Medulla oblongata (tissue), 1 donor: Measurements from ENCODE around the gene DHCR7.

Experiments
- DNase-seq: peaks from one replicate; pipeline ENCODE4 v3.0.0-alpha.2; 2015; ENCODE audit errors: extremely low spot score

DHCR7 gene

DNA sequence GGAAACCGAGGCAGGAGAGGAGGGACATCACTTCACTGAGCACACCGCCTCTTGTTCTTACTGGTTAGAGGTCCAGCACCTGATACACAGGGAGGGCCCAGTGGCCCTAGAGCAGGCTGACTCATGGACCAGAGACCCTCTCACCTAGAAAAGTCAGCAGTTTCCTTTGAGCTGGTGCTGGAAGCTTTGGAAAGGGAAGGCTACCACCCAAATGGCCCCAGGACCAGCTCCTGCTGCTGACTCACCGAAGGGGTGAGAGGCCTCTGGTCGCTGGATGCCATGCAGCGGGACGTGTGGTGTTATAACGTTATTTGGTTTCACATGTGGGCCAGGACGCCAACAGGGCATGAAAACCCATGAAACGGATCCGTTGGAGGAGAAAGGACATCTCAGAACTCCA lies 8.6 kb upstream of the DHCR7 start:
- DNase-seq: no peak

DNA sequence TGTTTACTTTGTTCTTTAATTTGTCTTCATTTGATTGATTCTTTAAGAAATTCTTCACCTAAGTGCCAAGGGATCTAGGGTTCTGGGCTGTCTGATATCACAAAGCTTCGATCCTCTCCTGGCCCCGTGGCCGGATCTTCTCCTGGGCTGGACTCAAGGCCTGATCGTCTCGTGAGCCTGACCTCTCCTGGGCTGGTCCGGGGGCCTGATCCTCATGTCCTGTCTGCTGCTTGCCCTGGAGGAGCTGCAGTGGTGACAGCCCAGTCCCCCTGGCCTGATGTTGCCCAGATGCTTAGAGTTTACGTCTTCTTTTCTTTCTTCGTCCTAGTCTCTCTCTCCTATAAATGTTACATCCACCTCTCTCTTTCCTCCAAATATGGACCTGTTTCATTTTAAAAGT lies 8.1 kb upstream of the DHCR7 start:
- DNase-seq: no peak

DNA sequence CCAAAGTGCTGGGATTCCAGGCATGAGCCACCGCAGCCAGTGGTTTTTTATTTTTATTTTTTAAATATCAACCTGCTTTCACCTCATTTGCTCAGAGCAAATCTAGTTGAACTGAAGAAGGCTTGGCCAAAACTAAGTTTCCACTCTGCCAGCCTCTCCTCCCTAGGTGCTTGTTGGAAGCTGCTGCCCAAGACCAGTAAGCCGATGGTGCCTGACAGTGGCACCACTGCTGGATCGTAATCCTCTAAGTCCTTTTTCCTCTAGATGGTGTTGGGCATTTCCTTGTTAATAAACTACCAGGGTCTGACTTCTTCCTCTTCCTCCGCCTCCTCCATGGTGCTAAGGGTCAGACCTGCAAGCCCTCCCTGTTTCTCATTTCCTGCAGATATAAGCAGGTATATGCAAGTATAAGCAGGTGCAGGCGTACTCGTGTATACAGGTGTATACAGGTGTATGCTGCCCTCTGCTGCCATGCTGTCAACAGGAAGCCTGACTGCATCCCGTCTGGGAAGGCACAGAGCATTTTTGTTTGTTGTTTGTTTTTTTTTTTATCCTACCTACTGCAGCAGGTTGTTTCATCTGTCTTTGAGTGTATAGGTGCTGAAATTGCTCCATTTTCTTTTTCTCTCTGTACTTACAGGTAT lies 6.4 kb upstream of the DHCR7 start:
- no peak for DNase-seq

DNA sequence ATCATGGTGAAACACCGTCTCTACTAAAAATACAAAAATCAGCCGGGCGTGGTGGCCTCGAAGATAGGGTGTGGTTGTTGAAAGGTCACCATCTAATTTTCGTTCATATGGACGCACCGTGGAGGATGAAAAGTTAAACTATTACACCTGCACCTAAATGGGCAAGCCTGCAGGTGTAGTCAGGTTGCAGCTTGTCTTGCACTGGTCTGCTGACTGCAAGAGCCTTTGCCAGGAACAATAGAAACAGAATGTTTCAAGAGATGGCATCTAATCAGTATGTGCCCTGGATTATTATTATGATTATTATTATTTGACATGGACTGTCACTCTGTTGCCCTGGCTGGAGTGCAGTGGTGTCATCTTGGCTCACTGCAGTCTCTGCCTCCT lies 5.7 kb upstream of the DHCR7 start:
- DNase-seq: no peak

DNA sequence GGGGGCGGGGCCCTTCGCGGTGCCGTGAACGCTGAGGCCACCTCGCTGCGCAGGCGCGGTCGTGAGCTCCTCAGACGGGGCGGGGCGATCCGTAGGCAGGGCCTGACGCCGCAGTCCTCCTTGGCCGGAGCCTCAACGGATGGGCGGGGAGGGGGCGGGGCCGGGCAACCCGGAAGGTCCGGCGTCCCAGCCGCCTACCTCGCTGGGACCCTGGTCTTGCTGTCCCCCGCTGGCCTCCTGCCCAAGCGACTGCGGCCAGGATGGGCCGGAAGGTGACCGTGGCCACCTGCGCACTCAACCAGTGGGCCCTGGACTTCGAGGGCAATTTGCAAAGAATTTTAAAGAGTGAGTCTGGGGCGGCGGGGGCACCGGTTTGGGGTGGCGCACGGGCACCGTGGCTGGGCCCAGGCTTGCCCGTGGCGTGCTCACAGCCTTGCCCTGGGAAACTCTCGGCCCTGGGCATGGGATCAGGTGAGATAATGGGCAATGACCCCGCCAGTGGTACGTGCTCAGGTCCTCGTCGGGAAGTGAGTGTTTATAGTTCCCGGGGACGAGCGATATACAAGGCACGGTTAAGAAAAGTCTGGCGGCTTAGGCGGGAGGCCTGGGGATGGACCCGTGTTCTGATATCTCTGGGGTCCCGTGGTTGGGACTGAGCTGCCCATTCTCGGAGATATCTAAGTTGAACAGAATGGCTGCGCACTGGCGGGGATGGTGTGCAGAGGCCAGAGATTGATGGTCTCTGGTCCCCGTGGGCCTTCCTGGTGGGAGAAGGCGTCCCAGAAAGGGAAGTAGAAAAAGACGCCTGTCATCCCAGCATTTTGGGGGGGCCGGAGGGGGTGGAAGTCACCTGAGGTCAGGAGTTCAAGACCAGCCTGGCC lies 5.1 kb upstream of the DHCR7 start, which contains the start of gene NADSYN1:
TSS of gene NADSYN1 (plus strand) at position 167 of the 881 bp plus-strand sequence. CDS start at position 261, 94 bp downstream.
- peak; percentile 96 for DNase-seq

DNA sequence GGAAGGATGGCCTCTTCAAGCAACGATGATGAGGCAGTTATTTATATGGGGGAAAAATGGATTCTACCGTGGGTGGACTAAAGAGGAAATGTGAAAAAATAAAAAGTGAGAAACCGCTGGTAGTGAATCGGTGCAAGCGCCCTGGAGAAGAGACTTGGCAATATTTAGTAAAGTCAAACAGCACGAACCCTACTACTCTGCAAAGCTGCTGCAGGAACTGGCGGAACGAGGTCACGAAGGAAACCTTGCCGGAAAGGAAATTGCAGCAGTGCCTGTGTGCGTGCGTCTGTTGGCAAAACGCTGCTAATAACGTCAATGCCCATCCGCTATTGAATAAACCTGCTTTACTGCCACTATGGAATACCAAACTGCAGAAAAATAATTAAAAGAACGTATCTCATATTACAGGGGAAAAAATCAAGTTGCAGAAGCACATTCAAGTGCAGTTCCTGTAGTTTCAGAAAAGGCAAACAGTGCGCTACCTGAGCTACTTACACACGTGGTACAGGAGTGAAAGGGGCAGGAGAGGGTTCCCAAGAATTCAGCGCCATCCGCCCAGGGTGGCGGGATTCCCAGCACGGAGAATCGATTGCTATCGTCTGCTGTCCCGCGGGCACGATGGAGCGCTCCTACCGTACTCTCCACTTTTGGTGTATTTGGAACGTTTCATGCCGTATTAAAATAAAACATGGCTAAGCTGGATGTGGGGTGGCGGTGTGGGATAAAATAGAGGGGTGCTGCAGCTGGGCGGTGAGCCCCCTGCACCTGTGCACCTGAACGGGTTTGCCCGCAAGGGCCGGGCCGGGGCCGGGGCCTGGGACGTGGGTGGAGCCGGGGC lies 4.2 kb upstream of the DHCR7 start:
- peak; percentile 64 for DNase-seq

DNA sequence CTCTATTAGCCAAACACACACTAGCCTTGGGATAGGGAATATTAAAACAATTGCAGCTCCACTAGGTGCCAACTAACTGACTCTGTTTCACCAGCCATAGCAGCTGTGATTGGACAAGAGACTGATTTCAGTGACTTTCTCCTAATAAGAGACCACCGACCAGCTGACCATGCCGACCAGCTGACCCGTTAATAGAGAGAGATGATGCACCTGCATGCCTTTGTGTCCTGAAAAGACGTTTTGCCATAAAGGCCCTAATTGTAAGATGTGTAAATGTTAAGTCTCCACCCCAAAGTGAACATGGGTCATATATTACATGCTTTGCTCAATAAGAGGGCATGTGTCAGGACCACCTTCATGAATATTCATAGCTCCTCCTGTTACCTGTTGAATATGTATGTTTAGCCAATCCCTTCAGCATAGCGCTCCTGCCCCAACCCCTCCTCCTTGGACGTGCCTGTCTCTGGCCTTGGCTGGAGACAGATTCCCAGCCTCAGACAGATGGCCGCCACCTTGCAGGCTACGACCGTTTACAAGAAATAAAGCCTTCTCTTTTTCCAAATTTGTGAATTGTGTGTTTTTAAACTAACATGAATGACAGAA lies 3.5 kb upstream of the DHCR7 start:
- DNase-seq: no peak

DNA sequence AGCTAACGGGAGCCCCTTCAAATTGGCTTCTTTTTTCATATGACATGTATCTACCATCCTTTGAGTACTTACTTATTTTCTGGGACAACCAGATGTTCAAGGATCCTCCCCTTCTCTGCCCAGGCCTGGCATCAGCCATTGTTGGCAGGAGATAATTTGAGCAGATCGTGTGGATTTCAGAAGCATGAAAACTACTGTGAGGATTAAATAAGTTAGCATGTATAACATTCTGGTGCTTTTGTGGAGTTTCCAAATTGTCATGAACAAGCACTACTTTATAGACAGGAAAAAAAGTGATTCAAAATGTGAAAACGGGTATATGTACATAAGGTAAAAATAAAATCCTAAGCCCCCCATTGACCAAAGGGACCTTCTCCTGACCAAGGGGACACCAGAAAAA lies 2.7 kb upstream of the DHCR7 start:
- DNase-seq: peak; percentile 15

DNA sequence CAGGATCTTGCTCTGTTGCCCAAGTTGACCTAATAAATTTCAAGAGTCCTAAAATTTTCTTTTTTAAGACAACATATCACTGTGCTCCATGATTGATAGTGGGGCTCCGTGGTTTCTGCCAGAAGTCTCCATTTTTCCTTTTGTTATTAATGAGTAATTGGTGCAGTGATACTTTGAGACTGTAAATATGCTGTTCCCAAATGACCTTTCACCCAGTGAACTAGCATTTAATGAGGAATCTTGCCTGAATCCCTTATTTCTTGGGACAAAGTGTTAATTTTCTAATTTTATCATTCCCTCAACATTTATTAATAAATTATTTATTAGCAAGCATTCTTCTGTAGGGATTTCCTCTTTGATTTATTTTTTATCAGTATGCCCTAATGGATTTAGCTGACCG lies 2.3 kb upstream of the DHCR7 start:
- DNase-seq: no peak

DNA sequence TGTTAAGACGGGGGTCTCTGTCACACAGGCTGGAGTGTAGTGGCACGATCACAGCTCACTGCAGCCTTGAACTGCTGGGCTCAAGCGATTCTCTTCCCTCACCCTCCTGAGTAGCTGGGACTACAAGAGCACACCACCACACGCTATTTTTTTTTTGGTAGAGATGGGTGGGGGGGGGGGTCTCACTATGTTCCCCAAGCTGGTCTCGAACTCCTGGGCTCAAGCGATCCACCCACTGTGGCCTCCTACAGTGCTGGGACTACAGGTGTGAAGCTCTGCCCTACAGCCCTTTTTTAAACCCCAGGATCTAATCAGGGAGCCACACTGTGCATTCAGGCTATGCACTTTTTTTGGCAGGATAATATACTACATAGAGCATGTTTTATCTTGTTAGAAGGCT lies 1.4 kb upstream of the DHCR7 start:
- no peak for DNase-seq

DNA sequence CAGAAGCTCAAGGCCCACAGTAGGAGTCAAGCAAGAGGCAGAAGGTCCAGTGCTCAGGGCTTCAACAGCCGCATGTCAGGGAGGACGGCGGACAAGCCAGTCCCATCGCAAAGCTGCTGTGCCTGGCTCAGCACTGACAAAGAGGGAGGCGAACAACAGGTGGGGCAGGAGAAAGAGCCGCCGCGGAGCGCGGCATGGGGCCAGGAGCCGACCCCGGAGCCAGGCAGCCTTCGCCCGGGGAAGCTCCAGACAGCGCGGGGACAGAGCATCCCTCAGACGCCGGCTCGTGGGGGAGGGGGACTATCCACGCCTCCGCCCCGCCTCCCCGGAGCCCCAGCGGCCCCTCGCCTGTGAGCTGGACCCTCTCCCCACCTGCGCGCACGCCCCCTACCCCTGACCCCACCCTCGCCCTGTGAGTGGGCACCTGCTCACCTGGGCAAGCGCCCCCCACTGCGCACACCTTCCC lies 369 bp downstream of the DHCR7 start:
- DNase-seq: peak; percentile 17

DNA sequence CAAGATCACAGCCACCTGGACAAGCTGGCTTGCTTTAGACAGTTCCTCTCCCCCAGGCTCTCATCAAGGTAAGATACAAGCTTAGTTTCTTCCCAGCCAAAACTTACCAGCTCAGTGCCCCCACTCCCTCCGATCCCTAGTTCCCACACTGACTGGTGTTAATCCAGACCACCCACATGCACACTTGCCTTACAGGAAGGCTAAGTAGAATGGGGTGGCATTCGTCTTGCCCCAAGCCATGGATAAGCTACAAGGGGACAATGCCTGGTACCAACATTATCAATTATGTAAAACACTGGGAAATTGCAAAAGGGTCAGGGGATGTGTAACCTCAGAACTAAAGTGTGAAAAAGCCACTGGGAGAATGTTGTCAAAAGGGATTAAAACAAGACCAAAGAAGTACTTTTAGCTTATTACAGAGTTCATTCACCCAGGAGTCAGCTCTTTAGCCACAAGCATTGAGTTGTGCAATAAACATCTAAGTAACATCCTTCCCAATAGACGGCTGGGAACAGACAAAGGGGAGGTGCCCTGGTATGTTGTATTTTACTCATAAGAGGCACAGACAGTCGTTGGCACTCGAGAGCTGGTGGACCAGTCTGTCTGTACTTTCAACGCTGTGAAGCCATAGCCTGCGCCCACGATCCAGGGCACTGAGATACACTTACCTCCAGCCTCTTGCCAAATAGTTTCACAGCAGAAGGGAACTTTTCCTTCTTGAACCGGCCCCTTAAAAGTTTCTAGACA lies 1.1 kb downstream of the DHCR7 start:
- peak; percentile 27 for DNase-seq

DNA sequence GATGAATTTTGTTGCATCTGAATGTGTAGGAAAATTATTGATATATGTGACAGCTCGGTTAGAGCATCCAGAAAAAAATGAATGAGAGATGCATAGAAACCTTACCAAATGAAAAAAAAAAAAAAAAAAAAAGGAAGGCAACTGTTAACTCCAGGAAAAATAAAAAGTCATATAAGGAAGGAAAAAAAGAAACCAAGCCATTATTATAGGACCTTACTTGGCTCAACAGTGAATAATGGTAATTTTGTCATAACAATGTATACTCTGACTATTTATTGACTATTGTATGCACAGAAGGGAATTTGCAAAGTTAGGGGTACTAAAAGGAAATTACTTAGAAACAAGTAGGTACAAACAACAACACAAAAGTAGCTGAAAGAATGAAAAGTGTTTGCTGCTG lies 2.0 kb downstream of the DHCR7 start:
- no peak for DNase-seq

DNA sequence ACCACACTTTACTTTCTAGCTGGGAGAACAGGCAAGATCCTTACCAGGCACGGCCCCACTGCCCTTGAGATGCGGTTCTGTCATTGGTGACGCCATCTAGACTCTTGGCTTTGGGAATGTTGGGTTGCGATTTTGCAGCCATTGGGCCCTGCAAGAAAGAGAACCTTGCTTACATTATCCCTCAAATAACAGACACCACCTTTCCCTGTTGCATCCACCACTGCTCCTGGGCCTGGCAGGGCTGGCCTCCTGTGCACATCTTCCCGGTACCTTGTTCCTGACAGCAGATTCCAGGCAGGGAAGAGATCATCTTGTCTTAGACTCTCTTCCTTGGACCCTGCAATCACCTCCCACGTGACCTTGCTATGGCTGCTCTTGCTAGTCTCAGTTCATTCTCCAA lies 3.4 kb downstream of the DHCR7 start:
- no peak for DNase-seq

DNA sequence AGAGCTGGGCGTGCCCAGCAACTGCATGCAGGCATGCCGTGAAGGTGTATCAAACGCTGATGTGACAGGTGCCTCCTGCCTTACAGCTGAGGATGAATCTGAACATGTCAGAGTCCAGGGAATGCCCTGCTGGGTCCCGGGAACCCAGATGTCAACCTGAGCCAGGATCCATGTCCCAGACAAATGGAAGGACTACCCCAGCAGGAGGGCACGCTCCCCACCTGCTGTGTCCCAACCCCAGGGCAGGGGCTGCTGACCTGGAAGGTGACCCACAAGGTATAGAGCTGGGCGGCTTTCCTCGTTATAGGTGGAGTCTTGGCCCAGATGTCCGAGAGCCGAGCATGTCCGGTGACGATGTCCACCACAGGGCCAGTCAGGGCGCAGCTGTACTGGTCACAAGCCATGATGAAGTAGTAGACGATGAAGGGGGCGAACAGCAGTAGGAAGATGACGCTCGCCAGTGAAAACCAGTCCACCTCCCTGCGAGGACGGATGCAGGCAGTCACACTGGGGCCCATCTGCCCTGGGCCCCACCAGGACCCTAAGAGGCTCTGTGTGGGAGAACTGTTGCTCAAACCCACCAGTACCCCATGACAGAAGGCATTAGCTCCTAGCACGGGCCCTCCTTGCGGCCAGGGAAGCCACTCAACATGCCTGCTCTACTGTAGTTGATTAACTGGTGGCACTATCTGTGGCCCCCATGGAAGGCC lies 4.3 kb downstream of the DHCR7 start:
- no peak for DNase-seq

DNA sequence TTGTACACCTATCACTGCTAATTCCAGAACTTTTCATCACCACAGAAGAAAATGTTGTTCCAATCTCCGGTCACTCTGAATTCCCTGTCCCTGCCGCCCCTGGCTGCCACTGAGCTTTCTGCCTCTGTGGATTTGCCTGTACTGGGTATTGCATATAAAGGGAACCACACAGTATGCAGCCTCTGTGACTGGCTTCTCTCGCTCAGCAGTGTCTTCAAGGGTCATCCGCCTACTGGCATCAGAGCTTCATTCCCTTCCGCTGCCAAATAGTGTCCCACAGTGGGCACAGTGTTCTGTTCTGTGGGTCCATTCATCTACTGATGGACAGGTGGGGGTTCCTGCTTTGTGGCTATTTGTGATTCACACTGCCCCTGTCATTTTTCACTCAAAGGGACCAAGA lies 5.3 kb downstream of the DHCR7 start:
- peak; percentile 8 for DNase-seq

DNA sequence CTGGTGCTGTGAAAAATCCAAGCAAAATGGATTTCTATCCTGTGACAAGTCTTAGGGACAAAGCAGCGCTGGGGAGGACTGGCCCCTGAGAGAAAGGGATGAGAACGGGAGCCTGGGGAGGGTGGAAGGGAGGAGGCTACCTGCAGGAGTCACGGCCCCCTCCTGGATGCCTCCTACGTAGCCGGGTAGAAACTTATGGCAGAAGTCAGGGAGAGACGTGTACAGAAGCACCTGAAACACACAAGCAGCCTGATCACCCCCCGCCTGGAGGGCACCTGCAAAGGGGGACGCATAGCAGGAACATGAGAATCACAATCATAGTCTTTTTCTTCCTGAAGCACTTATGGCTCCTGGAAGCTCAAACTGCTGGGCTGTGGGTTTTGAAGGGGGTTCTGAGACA lies 6.1 kb downstream of the DHCR7 start:
- DNase-seq: no peak

DNA sequence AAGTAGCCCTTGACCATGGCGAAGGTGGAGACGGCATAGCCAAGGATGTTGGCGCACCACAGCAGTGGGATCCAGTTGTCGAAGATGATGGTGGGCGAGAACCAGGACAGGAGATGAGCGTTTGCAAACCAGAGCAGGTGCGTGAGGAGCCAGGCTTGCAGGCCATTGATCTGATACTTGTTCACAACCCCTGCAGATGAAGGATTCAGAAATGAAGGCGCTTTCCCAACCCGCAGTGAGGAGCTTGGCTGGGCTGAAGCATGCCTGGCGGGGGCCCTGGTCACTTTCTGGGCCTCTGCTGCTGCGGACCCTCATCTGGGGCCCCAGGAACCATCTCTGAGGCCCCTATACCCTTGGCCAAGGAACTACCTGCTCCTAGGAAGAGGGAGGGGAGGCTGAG lies 6.9 kb downstream of the DHCR7 start:
- no peak for DNase-seq

DNA sequence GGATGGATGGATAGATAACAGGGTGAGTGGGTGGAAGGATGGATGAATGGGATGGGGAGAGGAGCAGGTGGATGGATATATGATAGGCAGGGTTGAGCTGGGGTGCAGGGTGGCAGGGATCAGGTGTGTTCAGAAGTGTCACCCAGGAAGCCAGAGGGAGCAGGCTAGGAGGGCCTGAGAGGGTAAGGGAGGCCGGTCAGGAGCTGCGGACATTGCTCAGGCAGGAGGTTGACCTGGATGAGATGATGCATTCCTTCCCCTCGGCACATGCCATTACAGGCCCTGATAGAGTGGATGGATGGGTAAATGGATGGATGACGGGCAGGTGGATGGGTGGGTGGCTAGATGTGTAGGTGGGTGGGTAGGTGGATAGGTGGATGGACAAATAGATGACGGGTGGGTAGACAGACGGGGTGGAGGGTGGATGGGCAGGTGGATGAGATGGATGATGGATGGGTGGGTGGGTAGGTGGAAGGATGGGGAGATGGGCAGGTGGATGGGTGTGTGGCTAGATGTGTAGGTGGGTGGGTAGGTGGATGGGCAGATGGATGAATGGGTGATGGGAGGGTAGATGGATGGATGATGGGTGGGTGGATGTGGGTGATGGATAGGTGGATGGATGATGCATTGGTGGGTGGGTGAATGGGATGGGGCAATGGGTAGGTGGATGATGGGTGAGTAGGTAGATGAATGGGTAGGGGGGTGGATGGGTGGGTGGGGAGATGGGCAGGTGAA lies 8.0 kb downstream of the DHCR7 start:
- no peak for DNase-seq

DNA sequence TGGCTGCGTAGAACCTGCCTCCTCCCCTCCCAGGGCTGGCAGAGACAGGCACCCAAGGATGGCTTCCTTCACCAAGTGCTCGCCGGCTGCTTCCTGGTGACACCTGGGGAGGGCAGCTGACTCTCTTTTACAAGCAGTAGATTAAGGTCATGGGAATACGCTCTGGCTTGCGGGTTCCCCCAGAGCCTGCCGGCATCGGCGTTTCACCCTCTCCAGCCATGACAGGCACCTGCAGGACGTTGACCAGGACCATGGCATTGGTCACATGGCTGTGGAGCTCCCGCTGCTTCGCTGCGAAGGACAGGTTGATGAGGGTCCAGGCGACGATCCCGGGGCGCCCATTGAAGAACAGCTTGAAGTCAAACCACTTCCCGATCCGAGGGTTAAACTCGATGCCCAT lies 9.5 kb downstream of the DHCR7 start:
- DNase-seq: no peak
